ENCODE results near the gene ADGRV1.
A peak's percentile ranks its signal among the peaks of the same experiment; 100 is the strongest.

The ADGRV1 gene

DNA sequence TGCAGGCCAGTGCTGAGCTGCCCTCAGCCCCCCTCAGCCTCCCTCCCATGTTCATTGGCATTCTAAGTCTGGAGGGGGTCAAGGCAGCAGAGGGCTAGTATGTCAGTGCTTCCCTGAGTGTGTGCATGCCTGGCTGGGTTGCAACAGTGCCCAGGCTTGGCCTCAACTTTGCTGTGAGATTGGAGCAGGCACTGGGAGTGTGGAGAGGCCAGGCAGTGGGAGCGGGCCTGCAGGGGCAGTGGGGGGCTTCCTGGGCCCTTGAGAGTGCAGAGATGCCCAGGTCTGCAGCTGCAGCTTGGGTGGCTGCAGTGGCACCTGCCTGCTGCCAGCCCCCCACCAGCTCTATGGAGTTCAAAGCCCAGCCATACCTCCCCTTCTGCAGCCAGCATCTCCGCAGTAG is 585.2 kb downstream of the ADGRV1 start:
- no peak for DNase-seq

DNA sequence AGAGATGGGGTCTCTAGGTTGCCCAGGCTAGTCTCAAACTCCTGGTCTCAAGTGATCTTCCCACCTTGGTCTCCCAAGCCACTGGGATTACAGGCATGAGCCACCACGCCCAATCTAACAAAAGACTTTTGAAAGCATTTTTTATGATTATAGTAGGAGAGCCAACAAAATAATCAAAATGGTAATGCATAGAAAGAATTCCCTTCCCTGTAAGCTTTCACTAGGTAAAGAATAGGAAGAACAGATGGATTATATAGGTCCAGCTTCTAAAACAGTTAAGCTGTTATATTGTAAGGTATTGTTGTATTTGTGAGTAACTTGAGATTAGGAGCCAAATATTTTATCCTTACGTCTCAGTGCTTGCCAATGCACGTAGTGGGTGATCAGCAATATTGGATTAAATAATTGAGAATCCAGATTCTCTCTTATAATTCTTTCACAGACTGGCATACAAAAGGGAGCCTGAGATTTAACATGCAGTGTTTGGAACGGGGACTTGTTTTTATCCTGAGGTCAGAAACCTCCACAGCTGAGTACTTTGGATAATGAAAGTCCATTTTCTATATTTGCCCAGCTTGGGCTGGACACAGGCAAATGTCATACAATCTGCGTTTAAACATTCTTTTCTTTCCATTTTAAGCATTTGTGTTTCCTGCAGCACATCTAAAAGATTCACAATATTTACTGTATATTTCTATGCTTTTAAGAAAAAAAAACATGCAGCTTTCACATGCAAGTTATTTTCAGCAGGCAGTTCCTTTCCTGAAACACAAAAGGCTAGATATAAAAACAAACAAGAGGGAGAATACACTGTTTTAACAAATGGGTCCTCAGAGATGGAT is 586.1 kb downstream of the ADGRV1 start:
- DNase-seq: no peak

DNA sequence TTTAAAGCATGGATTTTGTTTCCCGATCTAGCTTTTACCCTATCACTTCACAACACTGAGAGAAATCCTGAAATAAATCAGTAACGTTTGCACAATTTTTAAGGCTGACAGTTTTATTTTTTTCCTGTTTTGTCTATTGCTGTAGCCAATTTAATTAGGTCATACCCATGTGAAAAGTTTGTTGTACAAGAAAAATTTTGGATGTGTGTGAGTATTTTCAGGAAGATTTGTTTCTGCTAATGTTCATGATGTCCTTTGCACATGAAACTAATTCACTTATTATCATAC is 586.7 kb downstream of the ADGRV1 start:
- no peak for DNase-seq

DNA sequence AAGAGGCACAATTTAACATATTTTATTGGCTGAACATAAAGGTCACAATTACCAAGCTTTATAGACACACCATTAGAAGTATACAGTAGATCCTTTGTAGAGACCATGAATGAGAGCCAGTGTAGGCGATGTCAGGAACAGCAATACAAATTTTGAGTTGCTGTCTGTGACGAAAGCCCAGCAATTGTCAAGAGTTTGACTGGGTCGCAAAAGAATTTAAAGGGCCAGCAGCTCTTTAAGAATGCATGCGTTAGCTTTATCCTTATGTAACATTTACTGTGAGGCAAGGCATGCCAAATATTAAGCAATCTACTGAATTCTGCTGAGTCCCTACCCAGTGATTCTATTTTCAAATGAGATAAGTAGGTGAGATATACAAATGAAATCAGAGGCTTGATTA is 587.6 kb downstream of the ADGRV1 start:
- DNase-seq: no peak

DNA sequence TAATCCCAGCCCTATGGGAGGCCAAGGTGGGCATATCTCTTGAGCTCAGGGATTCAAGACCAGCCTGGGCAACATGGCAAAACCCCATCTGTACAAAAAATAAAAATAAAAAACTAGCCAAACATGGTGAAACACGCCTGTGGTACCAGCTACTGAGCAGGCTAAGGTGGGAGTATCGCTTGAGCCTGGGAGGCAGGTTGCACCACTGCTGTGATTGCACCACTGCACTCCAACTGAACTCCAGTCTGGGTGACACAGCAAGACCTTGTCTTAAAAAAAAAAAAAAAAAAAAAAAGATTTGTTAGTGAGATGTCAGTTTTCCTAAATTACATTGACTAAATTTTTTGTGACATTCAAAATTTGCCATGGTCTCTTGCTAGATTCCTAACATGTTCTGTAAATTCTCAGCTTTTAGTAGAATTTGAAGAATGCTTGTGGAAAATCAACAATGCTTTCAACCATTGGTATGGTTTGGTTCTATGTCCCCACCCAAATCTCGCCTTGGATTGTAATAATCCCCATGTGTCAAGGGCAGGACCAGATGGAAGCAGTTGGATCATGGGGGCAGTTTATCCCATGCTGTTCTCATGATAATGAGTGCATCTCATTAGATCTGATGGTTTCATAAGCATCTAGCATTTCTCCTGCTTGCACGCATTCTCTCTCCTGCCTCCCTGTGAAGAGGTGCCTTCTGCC is 588.5 kb downstream of the ADGRV1 start:
- no peak for DNase-seq

DNA sequence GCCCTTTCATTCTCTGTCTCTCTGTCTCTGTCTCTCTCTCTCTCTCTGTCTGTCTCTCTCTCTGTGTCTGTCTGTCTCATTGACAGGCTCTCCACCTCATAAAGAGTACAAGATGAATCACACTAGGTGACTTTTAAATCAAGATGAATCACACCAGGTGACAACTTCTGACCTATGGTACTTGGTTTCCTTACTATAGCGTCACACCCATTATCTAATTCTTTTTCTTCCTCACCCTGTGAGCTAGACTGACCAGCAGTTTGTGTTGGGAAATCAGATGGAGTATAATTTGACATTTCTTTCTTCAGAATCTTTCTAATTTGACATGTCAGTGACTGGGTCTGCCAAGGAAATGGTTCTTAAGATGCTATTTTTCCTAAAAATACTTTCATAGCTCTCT is 591.6 kb downstream of the ADGRV1 start:
- no peak for DNase-seq

DNA sequence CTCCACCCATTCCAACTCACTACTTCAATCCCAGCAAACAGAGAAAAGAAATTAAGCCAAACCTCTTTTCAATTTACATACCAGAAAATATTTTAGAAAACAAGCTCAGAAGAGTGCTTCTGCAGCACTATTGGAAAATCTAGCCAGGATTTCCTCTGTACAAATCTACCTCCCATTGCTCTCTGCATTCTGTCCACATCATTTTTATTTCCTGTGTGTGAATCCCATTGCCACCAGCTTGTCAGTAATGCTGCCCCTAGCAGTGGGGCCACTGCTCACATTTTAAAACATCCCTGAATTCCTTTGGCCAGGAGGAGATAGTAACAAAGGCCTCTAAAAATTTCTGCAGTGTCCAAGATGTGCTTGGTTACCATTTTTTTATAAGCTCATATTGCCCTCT is 592.0 kb downstream of the ADGRV1 start:
- DNase-seq: no peak

DNA sequence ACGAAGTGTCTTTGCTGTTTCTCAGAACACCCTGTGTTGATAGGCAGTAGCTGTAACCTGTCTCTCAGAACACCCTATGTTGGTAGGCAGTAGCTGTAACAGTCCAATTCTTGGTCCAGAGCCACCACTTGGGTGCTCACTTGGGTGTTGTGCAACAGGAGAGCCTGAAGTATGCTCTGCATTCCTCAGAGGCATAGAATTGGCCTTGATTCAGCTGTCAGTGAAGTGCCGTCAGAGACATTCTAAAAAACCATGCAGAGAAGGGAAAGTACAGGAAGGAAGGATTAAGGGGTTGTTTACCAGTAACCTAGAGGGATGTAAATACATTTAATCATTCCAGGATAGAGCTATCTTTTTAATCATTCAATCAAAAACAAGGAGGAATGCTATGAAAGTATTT is 593.4 kb downstream of the ADGRV1 start:
- DNase-seq: peak; percentile 77

DNA sequence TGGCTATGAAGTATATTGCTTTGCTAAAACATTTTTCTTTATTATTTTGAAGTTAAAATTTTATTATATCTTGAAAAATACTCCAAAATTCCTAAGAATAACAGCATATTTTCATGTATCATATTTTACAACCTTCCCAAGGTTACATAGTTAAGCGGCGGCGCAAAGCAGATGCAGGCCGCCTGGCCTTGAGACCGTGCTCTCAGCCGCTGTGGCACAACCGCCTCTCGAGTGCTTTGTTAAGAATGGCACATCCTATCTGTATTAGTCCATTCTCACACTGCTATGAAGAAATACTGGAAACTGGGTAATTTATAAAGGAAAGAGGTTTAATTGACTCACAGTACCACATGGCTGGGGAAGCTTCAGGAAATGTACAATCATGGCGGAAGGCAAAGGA is 595.7 kb downstream of the ADGRV1 start:
- no peak for DNase-seq

DNA sequence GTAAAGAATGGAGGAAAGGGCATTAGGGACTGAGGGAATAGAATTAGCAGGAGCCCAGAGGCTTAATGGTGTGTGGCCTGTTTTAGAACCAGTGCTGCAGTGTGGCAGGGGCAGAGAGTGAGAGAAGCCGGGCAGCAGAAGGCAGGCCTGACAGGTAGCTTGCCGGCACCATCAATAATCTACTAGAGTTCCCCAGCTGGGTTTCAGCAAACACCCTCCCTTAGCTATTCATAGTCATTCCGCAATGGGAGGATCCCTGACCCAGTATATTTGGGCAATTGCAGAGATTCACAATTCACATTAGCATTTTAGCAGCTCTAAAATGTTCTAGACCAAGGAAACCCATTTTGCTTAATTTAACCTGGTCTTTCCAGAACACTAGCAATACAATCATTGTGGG is 596.7 kb downstream of the ADGRV1 start:
- DNase-seq: no peak

DNA sequence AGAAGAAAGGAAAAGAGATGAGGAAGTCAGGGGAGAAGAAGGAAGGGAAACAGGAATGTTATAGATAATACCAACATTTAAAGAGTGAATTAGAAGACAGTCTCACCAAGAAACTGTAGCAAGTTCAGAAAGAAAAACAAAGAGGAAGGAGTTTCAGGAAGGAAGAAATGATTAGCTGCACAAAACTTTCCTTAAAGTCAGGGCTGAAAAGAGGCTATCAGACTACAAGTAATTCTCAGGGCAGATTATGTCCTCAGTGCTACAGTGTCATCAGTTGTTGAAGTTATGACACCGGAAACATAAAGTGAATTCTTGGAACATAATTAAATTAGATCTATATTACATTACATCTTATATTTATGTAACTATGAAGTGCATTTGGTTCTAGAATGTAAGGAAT is 597.6 kb downstream of the ADGRV1 start:
- DNase-seq: peak; percentile 46

DNA sequence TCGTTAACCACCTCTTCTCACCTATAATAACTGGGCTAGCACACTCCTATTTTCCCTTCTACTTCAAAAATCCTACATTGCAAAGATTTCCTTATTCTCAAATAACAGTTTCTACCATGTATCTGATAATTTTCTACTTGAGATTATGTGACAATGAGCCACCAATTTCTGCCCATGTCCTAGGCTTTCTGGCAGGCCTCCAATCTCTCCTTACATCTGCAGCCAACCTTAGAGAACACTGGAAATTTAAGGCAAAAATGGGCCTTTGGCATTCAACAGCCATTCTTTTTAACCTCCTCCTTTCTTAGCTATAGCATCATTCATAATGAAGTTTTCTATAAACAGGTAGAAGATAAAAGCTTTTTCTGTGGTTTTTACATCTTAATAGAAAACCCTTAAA is 599.4 kb downstream of the ADGRV1 start:
- no peak for DNase-seq

DNA sequence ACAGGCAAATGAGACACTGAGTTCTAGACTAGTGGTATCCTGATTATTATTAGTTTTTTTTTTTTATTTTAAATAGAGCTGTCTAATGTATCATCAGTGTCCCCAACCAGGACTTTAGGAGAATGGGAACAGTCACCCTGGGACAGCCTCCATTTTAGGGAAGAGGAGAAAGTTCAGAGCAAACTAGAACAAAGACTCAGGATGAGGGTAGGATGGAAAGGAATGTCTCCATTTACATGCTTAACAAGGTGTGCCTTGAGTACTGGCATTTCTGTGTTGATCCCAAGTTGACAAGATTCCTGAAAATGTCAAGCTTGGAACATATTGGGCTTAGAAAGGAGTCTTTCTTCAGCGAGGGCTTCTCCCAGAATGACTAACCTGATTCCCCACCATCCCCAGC is 601.0 kb downstream of the ADGRV1 start:
- no peak for DNase-seq

DNA sequence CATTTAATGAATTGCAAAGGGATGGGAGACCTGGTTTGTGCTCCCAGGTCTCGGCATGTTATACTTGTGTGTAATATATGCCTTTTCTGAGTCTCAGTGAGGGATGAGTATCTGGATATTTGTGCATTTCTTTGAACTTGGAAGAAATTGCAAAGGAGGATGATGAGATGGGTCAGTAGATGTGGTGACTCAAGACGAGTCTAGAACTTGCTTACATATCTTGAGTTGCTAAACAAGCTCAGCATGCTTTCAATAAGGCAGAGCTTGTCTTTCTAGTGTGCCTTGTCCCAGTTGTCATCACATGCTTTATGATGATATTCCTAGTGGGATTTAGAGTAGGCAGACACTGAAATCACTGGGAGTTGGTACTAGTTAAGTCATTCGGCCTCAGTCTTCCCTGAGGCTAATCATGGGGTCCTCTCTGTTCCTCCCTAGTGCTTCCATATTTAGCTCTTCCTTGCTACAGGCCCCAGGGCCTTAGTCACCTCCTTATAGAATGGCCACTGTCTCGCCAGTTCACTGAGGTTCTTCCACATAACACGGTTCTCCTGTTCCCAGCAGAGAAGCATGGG is 602.2 kb downstream of the ADGRV1 start:
- DNase-seq: no peak

DNA sequence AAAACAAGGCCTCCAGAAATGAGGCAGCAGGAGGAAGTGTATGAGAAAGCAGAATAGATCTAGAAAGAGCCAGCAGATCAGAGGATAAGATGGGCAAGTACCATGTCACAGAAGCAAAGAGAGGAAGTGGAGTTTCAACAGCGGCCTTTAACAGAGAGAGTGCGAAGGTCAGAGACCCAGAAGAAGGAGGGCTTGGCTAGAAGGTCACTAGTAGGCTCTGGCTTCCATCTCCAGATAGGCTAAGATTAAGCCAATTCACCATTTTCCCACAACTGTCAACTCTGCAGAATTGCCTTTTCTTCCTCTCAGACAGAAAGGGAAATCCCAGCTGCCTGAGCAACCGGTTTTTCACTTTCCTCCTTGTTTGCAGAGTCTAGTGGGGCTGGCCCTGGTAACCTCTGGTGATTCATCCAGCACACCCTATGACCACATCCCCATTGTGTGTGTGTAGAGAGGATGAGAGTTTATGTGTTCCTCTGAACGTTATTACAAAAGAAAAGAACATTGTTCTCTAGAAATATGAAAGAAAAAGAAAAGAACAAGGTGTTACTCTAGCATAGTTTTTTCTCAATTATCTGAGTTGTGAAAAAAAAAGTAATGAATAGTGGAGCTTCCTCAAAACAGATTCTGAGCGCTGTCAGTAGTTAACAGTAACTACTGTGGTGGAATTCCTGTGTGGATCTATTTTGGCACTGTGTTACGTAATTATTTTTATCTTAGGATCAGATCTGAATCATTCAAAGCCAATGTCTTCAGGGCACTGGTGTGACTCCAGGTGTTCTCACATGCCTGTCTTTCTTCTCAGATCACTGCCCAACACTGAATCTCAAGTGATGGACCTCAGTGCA is 604.2 kb downstream of the ADGRV1 start:
- DNase-seq: peak; percentile 85

DNA sequence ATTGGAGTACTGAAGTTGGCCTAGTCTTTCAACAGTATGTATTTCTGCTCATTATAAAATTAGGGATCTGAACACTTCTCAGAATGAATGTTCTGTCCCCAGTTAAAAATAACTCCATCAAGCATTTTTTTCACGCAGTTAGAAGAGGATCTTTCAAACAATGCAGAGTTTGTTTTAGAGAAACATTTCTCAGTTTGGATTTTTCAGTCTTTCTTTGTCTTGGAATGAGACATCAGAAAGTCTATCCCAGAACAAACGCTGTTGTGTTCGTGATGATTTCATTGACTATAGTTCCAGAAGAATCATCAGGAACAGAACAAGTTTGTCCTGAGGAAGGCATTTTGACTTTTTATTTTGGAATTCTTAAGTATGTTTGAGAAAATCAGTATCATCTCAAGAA is 605.8 kb downstream of the ADGRV1 start:
- no peak for DNase-seq

DNA sequence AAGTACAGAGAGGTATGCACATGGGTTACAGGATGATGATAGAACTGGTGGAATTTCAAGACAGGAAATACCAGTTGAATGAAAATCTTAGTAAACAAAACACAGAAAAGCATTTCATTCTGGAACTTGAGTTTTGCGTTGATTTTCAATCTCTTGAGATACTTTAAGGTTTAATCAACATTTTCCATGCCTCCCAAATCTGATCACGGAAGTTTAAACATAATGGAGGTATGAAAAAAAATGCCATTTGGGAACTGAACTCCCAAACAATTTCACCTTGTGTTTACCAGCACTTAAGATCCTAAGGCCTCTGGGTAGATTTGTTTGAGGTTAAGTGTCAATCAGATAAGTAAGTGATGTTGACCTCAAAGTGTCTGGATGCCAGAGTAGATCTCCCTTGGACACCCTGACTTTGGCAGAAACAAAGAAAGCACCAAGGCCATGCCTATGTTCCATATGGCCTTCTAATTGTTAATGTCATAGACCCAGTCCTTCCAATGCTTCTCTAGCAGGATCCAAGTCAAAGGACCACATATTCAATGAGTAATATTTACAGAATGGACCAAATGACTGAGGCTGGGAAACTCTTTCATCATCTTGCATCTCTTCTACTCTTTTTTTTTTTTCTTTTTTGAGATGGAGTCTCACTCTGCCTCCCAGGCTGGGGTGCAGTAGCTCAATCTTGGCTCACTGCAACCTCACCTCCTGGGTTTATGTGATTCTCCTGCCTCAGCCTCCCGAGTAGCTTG is 607.6 kb downstream of the ADGRV1 start:
- peak; percentile 81 for DNase-seq

DNA sequence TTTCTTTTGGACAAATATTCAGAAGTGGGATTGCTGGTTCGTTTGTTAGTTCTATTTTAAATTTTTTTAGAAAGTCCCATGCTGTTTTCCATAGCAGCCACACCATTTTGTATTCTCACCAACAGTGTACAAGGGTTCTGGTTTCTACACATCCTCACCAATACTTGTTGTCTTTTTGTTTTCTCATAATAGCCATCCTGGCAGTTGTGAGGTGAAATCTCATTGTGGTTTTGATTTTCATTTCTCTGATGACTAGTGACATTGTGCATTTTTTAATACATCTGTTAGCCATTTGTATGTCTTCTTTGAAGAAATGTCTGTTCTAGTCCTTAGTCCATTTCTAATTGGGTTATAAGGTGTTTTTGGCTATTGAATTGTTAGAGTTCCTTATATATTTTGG is 610.3 kb downstream of the ADGRV1 start:
- DNase-seq: no peak

DNA sequence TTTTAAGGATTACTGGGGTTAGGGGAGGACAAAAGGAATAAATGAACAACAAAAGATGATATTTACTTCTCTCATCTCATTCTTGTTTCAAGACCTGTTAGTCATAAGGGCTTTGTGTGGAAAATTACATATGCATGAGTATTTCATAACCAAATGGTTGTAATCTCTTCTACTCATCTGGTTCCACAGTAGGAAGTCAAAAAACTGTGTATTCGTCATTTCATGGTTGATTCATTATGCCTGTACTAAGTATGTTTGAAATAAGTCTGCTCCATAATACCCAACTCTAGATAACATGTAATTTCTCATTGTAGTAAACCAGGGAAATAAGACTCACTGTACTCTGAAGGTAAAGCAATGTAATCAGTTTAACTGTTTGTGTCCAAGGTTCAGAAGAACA is 611.7 kb downstream of the ADGRV1 start:
- peak; percentile 41 for DNase-seq

DNA sequence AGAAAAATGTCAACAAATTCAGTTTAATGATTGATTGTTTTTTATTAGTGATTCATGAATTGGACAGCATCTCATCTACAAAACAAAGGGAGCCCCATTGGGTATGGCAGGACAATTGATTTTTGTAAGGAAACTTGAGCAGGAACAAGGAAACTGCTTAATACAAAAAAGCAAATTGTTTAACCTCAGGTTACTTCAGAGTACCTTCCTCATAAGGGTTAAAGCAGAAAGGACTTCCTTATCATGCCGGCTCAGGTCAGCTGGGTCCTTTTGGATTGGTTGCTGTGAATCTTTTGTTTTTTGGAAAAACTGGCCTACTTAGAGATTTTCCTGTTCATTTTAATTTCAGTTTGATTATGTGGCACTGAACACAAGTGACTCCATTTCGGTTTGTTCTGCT is 612.7 kb downstream of the ADGRV1 start:
- no peak for DNase-seq

DNA sequence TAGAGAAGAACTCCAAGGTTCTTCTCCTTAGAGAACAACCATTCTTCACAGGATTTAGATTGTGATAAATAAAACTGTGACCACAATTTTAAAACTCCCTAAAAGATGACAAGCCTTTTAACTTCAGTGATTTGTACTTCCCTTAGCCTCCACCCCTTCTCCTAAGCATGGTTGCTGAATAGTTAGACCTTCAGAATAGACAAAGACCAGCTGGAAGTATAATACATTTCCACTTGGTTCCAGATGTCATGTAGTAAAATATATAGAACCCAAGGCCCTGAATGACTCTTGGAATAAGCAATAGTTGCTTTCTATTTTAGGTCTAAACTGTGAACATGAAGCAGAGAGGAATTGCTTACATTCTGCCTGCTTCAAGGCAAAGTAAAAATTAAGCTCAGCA is 615.8 kb downstream of the ADGRV1 start:
- no peak for DNase-seq

DNA sequence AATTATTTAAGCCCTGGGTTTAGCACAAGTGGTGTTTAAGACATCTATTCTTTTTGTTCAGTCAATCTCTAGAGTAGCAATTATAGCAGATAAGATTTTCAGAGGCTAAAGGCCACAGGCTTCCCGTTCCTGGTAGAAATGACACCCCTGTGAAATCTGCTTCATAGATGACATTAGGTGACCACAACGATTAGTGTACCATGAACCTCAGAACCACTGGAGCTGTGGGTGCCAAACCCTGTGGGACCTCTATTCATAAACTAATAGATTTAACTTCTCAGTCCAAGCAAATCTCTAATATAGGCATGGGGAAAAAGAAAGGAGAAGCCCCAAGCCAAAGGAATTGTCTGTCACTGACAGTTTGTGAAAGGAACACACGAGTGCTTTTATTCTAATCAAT is 617.1 kb downstream of the ADGRV1 start:
- no peak for DNase-seq
